ENCODE data around the gene C2orf68.

GRCh38 chr2:85660725-85661124, 48.9 kb upstream of the C2orf68 start:
- no peak for TF ChIP-seq CTCF (conservative IDR thresholded peaks at IDR 0.05 in 1 of 2, IDR thresholded peaks at IDR 0.05 in 1 of 2; ENCODE audit: extremely low read depth in 1 of 2, insufficient read depth in 1 of 2, low read depth in 1 of 2, low read length in 2 of 2)
- no peak for TF ChIP-seq EZH2 (IDR thresholded peaks at IDR 0.05; ENCODE audit: borderline replicate concordance, low read length)
